Measurements from ENCODE around the gene CCDC117. TPM values are rescaled to one million over a fixed set of nuclear protein-coding genes. Genes with fewer than 3 reads are reported as not detected.
A peak's percentile ranks its signal among the peaks of the same experiment; 100 is the strongest.

Gene CCDC117
- total and polyA plus RNA-seq, 9 donors = 11.7 to 34.2 (median 22.8) TPM

GRCh38 chr22:28832731-28833130 lies 60.2 kb downstream of the CCDC117 start:
- no peak for TF ChIP-seq POLR2A (IDR thresholded peaks at IDR 0.05)
- TF ChIP-seq CTCF (IDR thresholded peaks at IDR 0.05) = no peak
- no peak for TF ChIP-seq EP300 (IDR thresholded peaks at IDR 0.05)
- H3K27me3 ChIP-seq = no peaks in the 10 kb centered on the region
- 92 to 100% (median 96%) methylated on average over 1 of the region's 1 CpG for WGBS, 3 donors
- no peak overlapping the region for H3K4me3 ChIP-seq
- no peaks in the 10 kb centered on the region for H3K9me3 ChIP-seq
- H3K36me3 ChIP-seq = no peaks in the 10 kb centered on the region
- intact Hi-C loops (cut with DNase I) = loop anchor here in 2 of 4 donors (5.0 to 10.0 kb wide), 2 partner anchors 230 to 818 kb away; no protein-coding TSS in a partner anchor
- H3K27ac ChIP-seq = no peak overlapping the region
- DNase-seq = peak in 1 of 5 donors; percentile 1
- H3K4me1 ChIP-seq (ENCODE audit: insufficient read depth) = no peaks in the 10 kb centered on the region

- 85 to 93% (median 86%) methylated on average over 3 of the region's 3 CpGs for WGBS, 3 donors
- Histone ChIP-seq H3K27ac (no peak overlapping the region), H3K4me3 (no peak overlapping the region), H3K4me1 (ENCODE audit: insufficient read depth) (no peaks in the 10 kb centered on the region), H3K36me3 (no peaks in the 10 kb centered on the region), H3K27me3 (no peaks in the 10 kb centered on the region), H3K9me3 (no peaks in the 10 kb centered on the region)
- intact Hi-C loops (cut with DNase I) = loop anchor here in 2 of 4 donors (5.0 to 10.0 kb wide), 2 partner anchors 231 to 819 kb away; no protein-coding TSS in a partner anchor
- peak in 1 of 5 donors; percentile 0 for DNase-seq
- TF ChIP-seq CTCF (IDR thresholded peaks at IDR 0.05) (no peak), POLR2A (IDR thresholded peaks at IDR 0.05) (no peak), EP300 (IDR thresholded peaks at IDR 0.05) (no peak)
Observed at GRCh38 chr22:28833276-28833923, 60.9 kb downstream of the CCDC117 start.

- Histone ChIP-seq H3K36me3 (no peaks in the 10 kb centered on the region), H3K27me3 (no peaks in the 10 kb centered on the region), H3K27ac (no peak overlapping the region), H3K4me3 (no peak overlapping the region), H3K9me3 (no peaks in the 10 kb centered on the region), H3K4me1 (ENCODE audit: insufficient read depth) (no peaks in the 10 kb centered on the region)
- TF ChIP-seq EP300 (IDR thresholded peaks at IDR 0.05) (no peak), POLR2A (IDR thresholded peaks at IDR 0.05) (no peak), CTCF (IDR thresholded peaks at IDR 0.05) (no peak)
- 86 to 92% (median 91%) methylated on average over 11 of the region's 11 CpGs for WGBS, 3 donors
- peak in 1 of 5 donors; percentile 18 for DNase-seq
- intact Hi-C loops (cut with DNase I) = loop anchor here in 1 of 4 donors (10.0 kb wide), 1 partner anchor 821 kb away; no protein-coding TSS in a partner anchor
Observed at GRCh38 chr22:28835630-28836189, 63.2 kb downstream of the CCDC117 start.

- H3K36me3 ChIP-seq = no peaks in the 10 kb centered on the region
- no peak for DNase-seq
- H3K27ac ChIP-seq = no peak overlapping the region
- TF ChIP-seq POLR2A (IDR thresholded peaks at IDR 0.05) (no peak), EP300 (IDR thresholded peaks at IDR 0.05) (no peak), CTCF (IDR thresholded peaks at IDR 0.05) (no peak)
- intact Hi-C loops (cut with DNase I) = loop anchor here in 1 of 4 donors (10.0 kb wide), 1 partner anchor 823 kb away; no protein-coding TSS in a partner anchor
- WGBS, 3 donors = 83 to 91% (median 88%) methylated on average over 6 of the region's 6 CpGs
- H3K9me3 ChIP-seq = no peaks in the 10 kb centered on the region
- H3K4me3 ChIP-seq = no peak overlapping the region
- H3K4me1 ChIP-seq (ENCODE audit: insufficient read depth) = no peaks in the 10 kb centered on the region
- no peaks in the 10 kb centered on the region for H3K27me3 ChIP-seq
Observed at GRCh38 chr22:28837640-28838039, 65.1 kb downstream of the CCDC117 start.

Small RNA genes lying within 50 kb of the gene (small RNA-seq; reads per million reads assigned to genes)
- not detected for gene Z93930.1

Other genes starting within 250 kb of the CCDC117 start
- gene TTC28, start 92.9 kb upstream of the CCDC117 start, total RNA-seq = 100 to 1,000 TPM in 1 of 7 donors, 10 to 100 TPM in 6; 57.9 to 127 (median 82.2) TPM
- 10 to 100 TPM; 16.7 to 24.3 TPM for gene TTC28, start 92.9 kb upstream of the CCDC117 start, polyA plus RNA-seq
- 10 to 100 TPM in 4 of 7 donors, 1 to 10 TPM in 3; 4.1 to 18.2 (median 10.1) TPM for gene CHEK2, start 30.9 kb upstream of the CCDC117 start, total RNA-seq
- gene CHEK2, start 30.9 kb upstream of the CCDC117 start, polyA plus RNA-seq = 10 to 100 TPM; 10.2 to 10.5 TPM
- 10 to 100 TPM; 14.9 to 70.6 (median 17.0) TPM for gene HSCB, start 30.7 kb upstream of the CCDC117 start, total RNA-seq
- 10 to 100 TPM; 25.7 to 27.9 TPM for gene HSCB, start 30.7 kb upstream of the CCDC117 start, polyA plus RNA-seq
- gene XBP1, start 27.9 kb downstream of the CCDC117 start, total RNA-seq = 100 to 1,000 TPM; 115 to 229 (median 138) TPM
- 100 to 1,000 TPM in 1 of 2 donors, 10 to 100 TPM in 1; 53.1 to 154 TPM for gene XBP1, start 27.9 kb downstream of the CCDC117 start, polyA plus RNA-seq
- 10 to 100 TPM; 11.1 to 24.3 (median 14.1) TPM for gene ZNRF3, start 110.9 kb downstream of the CCDC117 start, total RNA-seq
- 1 to 10 TPM; 7.4 TPM for gene ZNRF3, start 110.9 kb downstream of the CCDC117 start, polyA plus RNA-seq